Measurements from ENCODE around the gene REC8.

GRCh38 chr14:24147761-24148428 is 24.0 kb upstream of the REC8 start:
- TF ChIP-seq EZH2 (IDR thresholded peaks at IDR 0.05; ENCODE audit: borderline replicate concordance, low read depth, low read length, severe bottlenecking) = no peak
- TF ChIP-seq CTCF (IDR thresholded peaks at IDR 0.05; ENCODE audit: borderline replicate concordance, extremely low read depth, low read length, poor library complexity, severe bottlenecking) = no peak

Data from DND-41 (cell line).